H9 (cell line): ENCODE results near the gene EHD2. TPM values are rescaled to one million over a fixed set of nuclear protein-coding genes. Genes with fewer than 3 reads are reported as not detected.

Source experiments
- DNase-seq: peaks from one replicate; pipeline ENCODE4 v3.0.0-alpha.2; 2017
- H2AFZ ChIP-seq: one replicate; pipeline ENCODE4 v1.6.1; 2013; ENCODE audit warnings: mild to moderate bottlenecking, low read length, control low read depth, moderate library complexity
- H2AK5ac ChIP-seq: 2 replicates; pipeline ENCODE4 v1.6.1; 2013; ENCODE audit warnings: low read length, control low read depth, mixed read lengths; ENCODE audit not compliant: insufficient read length
- H2BK120ac ChIP-seq: one replicate; pipeline ENCODE4 v1.6.1; 2013; ENCODE audit warnings: low read depth, mild to moderate bottlenecking, low read length, control low read depth, inconsistent platforms; ENCODE audit not compliant: poor library complexity, severe bottlenecking
- H2BK12ac ChIP-seq: 2 replicates; pipeline ENCODE4 v1.6.1; 2013; ENCODE audit warnings: low read length, control low read depth, mixed read lengths, low read depth; ENCODE audit not compliant: insufficient read length
- H2BK15ac ChIP-seq: 2 replicates; pipeline ENCODE4 v1.6.1; 2013; ENCODE audit warnings: low read depth, low read length, control low read depth
- H2BK20ac ChIP-seq: one replicate; pipeline ENCODE4 v1.6.1; 2013; ENCODE audit warnings: low read depth, mild to moderate bottlenecking, low read length, control low read depth, inconsistent platforms; ENCODE audit not compliant: poor library complexity, severe bottlenecking
- H2BK5ac ChIP-seq: 2 replicates; pipeline ENCODE4 v1.6.1; 2013; ENCODE audit warnings: low read length, control low read depth, mixed read lengths; ENCODE audit not compliant: insufficient read length
- H3K14ac ChIP-seq: 2 replicates; pipeline ENCODE4 v1.6.1; 2013; ENCODE audit warnings: low read length, control low read depth; ENCODE audit not compliant: insufficient read depth
- H3K18ac ChIP-seq: 2 replicates; pipeline ENCODE4 v1.6.1; 2013; ENCODE audit warnings: low read depth, mild to moderate bottlenecking, mixed read lengths, low read length, control low read depth; ENCODE audit not compliant: insufficient read length
- H3K23ac ChIP-seq: 2 replicates; pipeline ENCODE4 v1.6.1; 2013; ENCODE audit warnings: low read length, control low read depth, mixed read lengths, low read depth; ENCODE audit not compliant: insufficient read length
- H3K23me2 ChIP-seq: 2 replicates; pipeline ENCODE4 v1.6.1; 2013; ENCODE audit warnings: low read depth, mild to moderate bottlenecking, mixed read lengths, low read length, control low read depth; ENCODE audit not compliant: insufficient read length, poor library complexity, severe bottlenecking
- H3K27ac ChIP-seq: 2 replicates; pipeline ENCODE4 v1.5.1; 2013; ENCODE audit warnings: low read length, control low read depth, mixed read lengths, low read depth; ENCODE audit not compliant: insufficient read length
- H3K27me3 ChIP-seq: 2 replicates; pipeline ENCODE4 v1.6.1; 2013; ENCODE audit warnings: low read length, control low read depth, inconsistent platforms; ENCODE audit not compliant: insufficient read depth
- H3K4ac ChIP-seq: 2 replicates; pipeline ENCODE4 v1.6.1; 2013; ENCODE audit warnings: low read depth, mild to moderate bottlenecking, control low read depth, inconsistent platforms, low read length, moderate library complexity
- H3K4me1 ChIP-seq: 2 replicates; pipeline ENCODE4 v1.6.1; 2013; ENCODE audit warnings: low read length, control low read depth, inconsistent platforms; ENCODE audit not compliant: insufficient read depth
- H3K4me2 ChIP-seq: 2 replicates; pipeline ENCODE4 v1.6.1; 2013; ENCODE audit warnings: low read length, control low read depth, mixed read lengths; ENCODE audit not compliant: insufficient read length, insufficient read depth
- H3K56ac ChIP-seq: 2 replicates; pipeline ENCODE4 v1.6.1; 2013; ENCODE audit warnings: low read depth, mild to moderate bottlenecking, mixed read lengths, low read length, control low read depth; ENCODE audit not compliant: insufficient read length
- H3K79me1 ChIP-seq: 2 replicates; pipeline ENCODE4 v1.6.1; 2013; ENCODE audit warnings: low read depth, mild to moderate bottlenecking, moderate library complexity, low read length, control low read depth, inconsistent platforms; ENCODE audit not compliant: insufficient read depth, poor library complexity, severe bottlenecking
- H3K79me2 ChIP-seq: 2 replicates; pipeline ENCODE4 v1.6.1; 2013; ENCODE audit warnings: low read length, control low read depth, inconsistent platforms; ENCODE audit not compliant: insufficient read depth
- H3K9ac ChIP-seq: 2 replicates; pipeline ENCODE4 v1.6.1; 2013; ENCODE audit warnings: low read length, control low read depth, mixed read lengths; ENCODE audit not compliant: insufficient read length; ENCODE audit errors: extremely low read depth
- H3K9me3 ChIP-seq: one replicate; pipeline ENCODE4 v1.6.1; 2013; ENCODE audit warnings: low read depth, low read length, inconsistent platforms; ENCODE audit not compliant: control insufficient read depth
- H3T11ph ChIP-seq: one replicate; pipeline ENCODE4 v1.6.1; 2013; ENCODE audit warnings: mild to moderate bottlenecking, low read length, control low read depth, inconsistent platforms
- H4K20me1 ChIP-seq: one replicate; pipeline ENCODE4 v1.6.1; 2013; ENCODE audit not compliant: control insufficient read depth, insufficient read length, insufficient read depth
- H4K5ac ChIP-seq: 2 replicates; pipeline ENCODE4 v1.6.1; 2013; ENCODE audit warnings: low read depth, mild to moderate bottlenecking, mixed read lengths, low read length, control low read depth; ENCODE audit not compliant: insufficient read length
- H4K8ac ChIP-seq: replicated peaks from 2 replicates; pipeline ENCODE4 v1.6.1; 2013; ENCODE audit warnings: low read length, control low read depth, mixed read lengths, low read depth; ENCODE audit not compliant: insufficient read length
- H4K91ac ChIP-seq: 2 replicates; pipeline ENCODE4 v1.6.1; 2013; ENCODE audit warnings: low read depth, mild to moderate bottlenecking, moderate library complexity, mixed read lengths, low read length, control low read depth; ENCODE audit not compliant: insufficient read length
- H3K27ac Mint-ChIP-seq, 3 experiments: 2 replicates in 2 of 3; 3 replicates in 1 of 3; pipeline ENCODE4 v1.8.0; 2020 to 2021; ENCODE audit warnings: mixed read lengths in 3 of 3, mild to moderate bottlenecking in 1 of 3, moderate library complexity in 1 of 3
- H3K27me3 Mint-ChIP-seq: 2 replicates; pipeline ENCODE4 v1.8.0; 2021; ENCODE audit warnings: low read depth, mild to moderate bottlenecking, moderate library complexity, mixed read lengths
- H3K36me3 Mint-ChIP-seq, 3 experiments: 2 replicates in 2 of 3; 3 replicates in 1 of 3; pipeline ENCODE4 v1.8.0; 2020 to 2021; ENCODE audit warnings: low read depth in 3 of 3, mixed read lengths in 3 of 3; ENCODE audit not compliant: insufficient read depth in 1 of 3
- H3K4me1 Mint-ChIP-seq, 2 experiments: 2 replicates each; pipeline ENCODE4 v1.8.0; 2020; ENCODE audit warnings: mixed read lengths in 2 of 2
- H3K4me3 Mint-ChIP-seq, 2 experiments: 2 replicates in 1 of 2; 3 replicates in 1 of 2; pipeline ENCODE4 v1.8.0; 2020 to 2021; ENCODE audit warnings: mild to moderate bottlenecking in 2 of 2, mixed read lengths in 2 of 2, moderate library complexity in 1 of 2
- H3K9me3 Mint-ChIP-seq, 2 experiments: 2 replicates in 1 of 2; 3 replicates in 1 of 2; pipeline ENCODE4 v1.8.0; 2020; ENCODE audit warnings: mild to moderate bottlenecking in 2 of 2, mixed read lengths in 2 of 2, moderate library complexity in 1 of 2
- WGBS: extraction: QIAGEN DNeasy Blood & Tissue Kit; methylation state at CpG from one replicate; pipeline ENCODE4 v1.1.7; 2013; ENCODE audit warnings: missing lambda C conversion rate, low lambda C conversion rate, mixed read lengths; ENCODE audit not compliant: insufficient read length; ENCODE audit errors: extremely low coverage; 5-methylcytosine and 5-hydroxymethylcytosine counted together
- total RNA-seq: library from RNA; stranded (reverse); gene quantifications from 2 replicates; pipeline ENCODE4 v1.2.1, GENCODE V29; 2021
- TF ChIP-seq, protein P1 (sequence below): fragments of 200-600 bp; sonication (generic); conservative IDR thresholded peaks from 3 replicates; pipeline ENCODE4 v1.8.0; 2021; ENCODE audit warnings: antibody characterized with exemption, mild to moderate bottlenecking

The EHD2 gene
- total RNA-seq, 1 experiment from 2014 or later: 19.7 TPM

DNA sequence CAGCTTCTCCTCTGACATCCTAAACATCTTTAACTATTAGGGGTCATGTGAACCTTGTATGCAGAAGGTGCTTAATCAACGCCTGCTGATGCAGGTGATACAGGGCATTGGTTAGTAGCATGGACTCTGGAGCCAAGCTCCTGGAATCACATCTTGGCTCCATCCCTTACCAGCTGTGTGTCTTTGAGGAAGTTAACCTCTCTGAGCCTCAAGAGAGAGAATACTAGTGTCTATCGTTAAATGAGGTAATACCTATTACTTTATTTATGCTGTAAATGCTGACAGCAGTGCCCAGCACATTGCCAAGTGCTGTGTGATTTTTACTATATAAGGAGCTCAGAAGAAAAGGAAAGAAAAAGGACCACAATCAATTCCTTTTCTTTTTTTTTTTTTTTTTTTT is 54.1 kb downstream of the EHD2 start:
- H2AK5ac ChIP-seq: no peak overlapping the region
- no peak overlapping the region for H3K18ac ChIP-seq
- Mint-ChIP-seq H3K4me3 (no peak overlapping the region; a peak in 1 of 5 replicates), H3K27ac (no peak overlapping the region), H3K9me3 (peaks cover 0 to 3% of the 10 kb centered on the region in 2 experiments; a peak in 3 of 5 replicates), H3K4me1 (peaks cover 14 to 21% of the 10 kb centered on the region in 2 experiments), H3K36me3 (peaks cover 0 to 3% (median 0%) of the 10 kb centered on the region in 3 experiments; a peak in 3 of 7 replicates), H3K27me3 (peaks cover 2% of the 10 kb centered on the region; the same call in 1 of the 2 replicates)
- no peaks in the 10 kb centered on the region for H3K9me3 ChIP-seq
- no peak overlapping the region for H2BK20ac ChIP-seq
- H2BK15ac ChIP-seq: no peak overlapping the region
- no peak for DNase-seq
- no peaks in the 10 kb centered on the region for H3K4me1 ChIP-seq
- no peak overlapping the region for H3K4ac ChIP-seq
- H2AFZ ChIP-seq: no peak overlapping the region
- H2BK12ac ChIP-seq: no peak overlapping the region
- H3K79me1 ChIP-seq: no peaks in the 10 kb centered on the region
- H3K56ac ChIP-seq: no peak overlapping the region
- H3K27me3 ChIP-seq: no peaks in the 10 kb centered on the region
- no CpG with 5 or more reads among the region's 2 CpGs for WGBS
- no peak overlapping the region for H3T11ph ChIP-seq
- no peak overlapping the region for H3K4me2 ChIP-seq
- no peak overlapping the region for H3K9ac ChIP-seq
- TF ChIP-seq, protein P1, sequence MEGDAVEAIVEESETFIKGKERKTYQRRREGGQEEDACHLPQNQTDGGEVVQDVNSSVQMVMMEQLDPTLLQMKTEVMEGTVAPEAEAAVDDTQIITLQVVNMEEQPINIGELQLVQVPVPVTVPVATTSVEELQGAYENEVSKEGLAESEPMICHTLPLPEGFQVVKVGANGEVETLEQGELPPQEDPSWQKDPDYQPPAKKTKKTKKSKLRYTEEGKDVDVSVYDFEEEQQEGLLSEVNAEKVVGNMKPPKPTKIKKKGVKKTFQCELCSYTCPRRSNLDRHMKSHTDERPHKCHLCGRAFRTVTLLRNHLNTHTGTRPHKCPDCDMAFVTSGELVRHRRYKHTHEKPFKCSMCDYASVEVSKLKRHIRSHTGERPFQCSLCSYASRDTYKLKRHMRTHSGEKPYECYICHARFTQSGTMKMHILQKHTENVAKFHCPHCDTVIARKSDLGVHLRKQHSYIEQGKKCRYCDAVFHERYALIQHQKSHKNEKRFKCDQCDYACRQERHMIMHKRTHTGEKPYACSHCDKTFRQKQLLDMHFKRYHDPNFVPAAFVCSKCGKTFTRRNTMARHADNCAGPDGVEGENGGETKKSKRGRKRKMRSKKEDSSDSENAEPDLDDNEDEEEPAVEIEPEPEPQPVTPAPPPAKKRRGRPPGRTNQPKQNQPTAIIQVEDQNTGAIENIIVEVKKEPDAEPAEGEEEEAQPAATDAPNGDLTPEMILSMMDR: no peak
- H4K20me1 ChIP-seq: no peaks in the 10 kb centered on the region
- no peak overlapping the region for H2BK5ac ChIP-seq
- no peaks in the 10 kb centered on the region for H3K79me2 ChIP-seq
- no peak overlapping the region for H3K14ac ChIP-seq
- H3K27ac ChIP-seq: no peak overlapping the region
- peaks cover 2% of the 10 kb centered on the region for H3K23me2 ChIP-seq
- no peak overlapping the region for H4K91ac ChIP-seq
- H2BK120ac ChIP-seq: no peak overlapping the region
- no peak overlapping the region for H4K5ac ChIP-seq
- no peak overlapping the region for H4K8ac ChIP-seq
- H3K23ac ChIP-seq: no peak overlapping the region
